PFSK-1 (cell line): ENCODE results near the gene IFI6.

Source experiments
- FOXP2 ChIP-seq: optimal IDR thresholded peaks from 2 replicates; pipeline ENCODE3; 2011; ENCODE audit warnings: borderline replicate concordance, control low read depth, inconsistent platforms; ENCODE audit not compliant: insufficient read depth; ENCODE audit errors: extremely low read length, extremely low read depth
- POLR2AphosphoS5 ChIP-seq: IDR thresholded peaks from 2 replicates; pipeline ENCODE4 v1.6.1; 2012; ENCODE audit warnings: low read depth, mild to moderate bottlenecking, control low read depth, low read length, moderate library complexity
- SIN3A ChIP-seq: IDR thresholded peaks from 2 replicates; pipeline ENCODE4 v1.6.1; 2012; ENCODE audit warnings: mild to moderate bottlenecking, low read length, moderate library complexity, borderline replicate concordance; ENCODE audit not compliant: insufficient read depth
- TAF1 ChIP-seq: IDR thresholded peaks from 2 replicates; pipeline ENCODE4 v1.6.1; 2012; ENCODE audit warnings: low read length, control low read depth, borderline replicate concordance; ENCODE audit not compliant: insufficient read depth
- TF ChIP-seq, protein P1 (sequence below), 2 experiments: IDR thresholded peaks; 2 replicates each; pipeline versions ENCODE4 v1.6.1 to v1.8.0; 2011 to 2012; ENCODE audit warnings: low read depth in 2 of 2, low read length in 2 of 2, control low read depth in 1 of 2, inconsistent platforms in 1 of 2, mild to moderate bottlenecking in 1 of 2, moderate library complexity in 1 of 2; ENCODE audit not compliant: insufficient read depth in 1 of 2

IFI6 gene

DNA sequence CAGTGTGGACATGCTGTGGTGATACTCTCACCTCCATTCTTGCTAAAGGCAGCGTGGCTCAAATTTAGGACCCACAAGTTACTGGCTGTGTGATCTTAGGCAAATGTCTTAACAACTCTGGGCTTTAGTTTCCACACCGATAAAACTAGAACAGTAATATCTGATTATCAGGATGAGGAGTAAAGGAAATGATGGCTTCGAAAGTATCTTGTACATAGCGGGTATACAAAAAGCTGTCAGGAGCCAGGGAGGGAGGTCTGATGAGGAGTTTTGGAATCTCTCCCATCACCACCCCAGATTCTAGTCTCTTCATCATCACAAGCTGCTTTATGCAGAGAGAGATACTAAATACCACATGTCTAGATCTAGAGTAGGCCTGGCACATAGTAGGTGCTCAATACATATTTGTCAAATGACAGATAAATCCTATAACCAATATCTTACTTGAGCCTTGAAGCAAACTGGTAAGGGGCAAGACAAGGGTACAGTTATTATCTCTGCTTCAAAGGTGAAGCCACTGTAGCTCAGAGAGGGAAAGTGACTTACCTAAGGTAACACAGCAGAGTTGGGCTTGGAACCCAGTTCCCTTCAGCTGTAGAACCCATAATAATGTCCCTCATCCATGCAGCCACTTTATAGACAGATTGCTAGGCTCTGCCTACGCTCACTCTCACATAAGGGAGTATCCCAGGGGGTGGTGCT is 27.5 kb downstream of the IFI6 start:
- TF ChIP-seq SIN3A = no peak
- TF ChIP-seq, protein P1, sequence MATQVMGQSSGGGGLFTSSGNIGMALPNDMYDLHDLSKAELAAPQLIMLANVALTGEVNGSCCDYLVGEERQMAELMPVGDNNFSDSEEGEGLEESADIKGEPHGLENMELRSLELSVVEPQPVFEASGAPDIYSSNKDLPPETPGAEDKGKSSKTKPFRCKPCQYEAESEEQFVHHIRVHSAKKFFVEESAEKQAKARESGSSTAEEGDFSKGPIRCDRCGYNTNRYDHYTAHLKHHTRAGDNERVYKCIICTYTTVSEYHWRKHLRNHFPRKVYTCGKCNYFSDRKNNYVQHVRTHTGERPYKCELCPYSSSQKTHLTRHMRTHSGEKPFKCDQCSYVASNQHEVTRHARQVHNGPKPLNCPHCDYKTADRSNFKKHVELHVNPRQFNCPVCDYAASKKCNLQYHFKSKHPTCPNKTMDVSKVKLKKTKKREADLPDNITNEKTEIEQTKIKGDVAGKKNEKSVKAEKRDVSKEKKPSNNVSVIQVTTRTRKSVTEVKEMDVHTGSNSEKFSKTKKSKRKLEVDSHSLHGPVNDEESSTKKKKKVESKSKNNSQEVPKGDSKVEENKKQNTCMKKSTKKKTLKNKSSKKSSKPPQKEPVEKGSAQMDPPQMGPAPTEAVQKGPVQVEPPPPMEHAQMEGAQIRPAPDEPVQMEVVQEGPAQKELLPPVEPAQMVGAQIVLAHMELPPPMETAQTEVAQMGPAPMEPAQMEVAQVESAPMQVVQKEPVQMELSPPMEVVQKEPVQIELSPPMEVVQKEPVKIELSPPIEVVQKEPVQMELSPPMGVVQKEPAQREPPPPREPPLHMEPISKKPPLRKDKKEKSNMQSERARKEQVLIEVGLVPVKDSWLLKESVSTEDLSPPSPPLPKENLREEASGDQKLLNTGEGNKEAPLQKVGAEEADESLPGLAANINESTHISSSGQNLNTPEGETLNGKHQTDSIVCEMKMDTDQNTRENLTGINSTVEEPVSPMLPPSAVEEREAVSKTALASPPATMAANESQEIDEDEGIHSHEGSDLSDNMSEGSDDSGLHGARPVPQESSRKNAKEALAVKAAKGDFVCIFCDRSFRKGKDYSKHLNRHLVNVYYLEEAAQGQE (IDR thresholded peaks at IDR 0.05; ENCODE audit: insufficient read depth in 1 of 2, low read depth in 2 of 2, low read length in 2 of 2) = no peak
- no peak for TF ChIP-seq TAF1
- no peak for TF ChIP-seq POLR2AphosphoS5
- TF ChIP-seq FOXP2 = no peak

- TF ChIP-seq TAF1 = no peak
- no peak for TF ChIP-seq FOXP2
- TF ChIP-seq POLR2AphosphoS5 = no peak
- TF ChIP-seq, protein P1 (IDR thresholded peaks at IDR 0.05; ENCODE audit: insufficient read depth in 1 of 2, low read depth in 2 of 2, low read length in 2 of 2) = no peak
- no peak for TF ChIP-seq SIN3A
These were observed 28.2 kb downstream of the IFI6 start for GRCh38 chr1:27643600-27644368.

GRCh38 chr1:27638805-27639204 is 33.2 kb downstream of the IFI6 start:
- TF ChIP-seq SIN3A = no peak
- TF ChIP-seq FOXP2 = no peak
- TF ChIP-seq POLR2AphosphoS5 = no peak
- TF ChIP-seq, protein P1 (IDR thresholded peaks at IDR 0.05; ENCODE audit: insufficient read depth in 1 of 2, low read depth in 2 of 2, low read length in 2 of 2) = no peak
- no peak for TF ChIP-seq TAF1

DNA sequence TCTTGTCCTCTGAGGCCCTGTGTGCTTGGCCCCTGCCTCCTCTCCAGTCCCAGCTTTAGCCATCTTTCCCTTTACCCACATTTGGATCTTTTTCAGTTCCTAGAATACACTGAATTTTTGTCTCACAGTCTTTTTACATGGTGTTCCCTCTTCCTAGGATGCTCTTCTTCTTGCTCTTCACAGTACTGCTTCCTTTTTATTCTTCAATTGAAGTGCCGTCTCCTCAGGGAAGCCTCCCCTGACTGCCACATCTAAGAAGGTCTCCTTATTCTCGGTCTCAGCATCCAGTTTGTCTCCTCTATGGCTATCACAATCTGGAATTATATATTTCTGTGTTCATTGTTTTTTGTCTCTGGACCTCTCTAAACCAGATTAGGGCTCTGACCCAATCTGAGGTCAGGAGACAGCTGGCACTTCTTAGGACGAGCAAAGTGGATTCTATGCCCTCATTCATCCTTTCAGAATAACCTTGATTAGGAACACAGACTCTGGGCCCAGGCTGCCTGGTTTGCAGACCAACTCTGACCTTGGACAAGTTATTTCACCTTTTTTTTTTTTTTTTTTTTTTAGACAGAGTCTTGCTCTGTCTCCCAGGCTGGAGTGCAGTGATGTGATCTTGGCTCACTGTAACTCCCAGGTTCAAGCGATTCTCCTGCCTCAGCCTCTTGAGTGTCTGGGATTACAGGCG is 33.8 kb downstream of the IFI6 start:
- TF ChIP-seq SIN3A (no peak), TAF1 (no peak), POLR2AphosphoS5 (no peak), FOXP2 (no peak)
- TF ChIP-seq, protein P1 (IDR thresholded peaks at IDR 0.05; ENCODE audit: insufficient read depth in 1 of 2, low read depth in 2 of 2, low read length in 2 of 2) = no peak
